DMS153 treated with DMSO at 0.1 percent for 48 hours (cell line): ENCODE measurements around the gene PTPRN.
"Not testable (repeated sequence)": the region's sequence is repeated elsewhere in the genome, so short reads cannot be mapped to it uniquely, and the experiment has no call there.

Source experiments
- DNase-seq: peaks from one replicate; lab custom pipeline; 2025; ENCODE audit not compliant: unreplicated experiment; lab: John Stamatoyannopoulos, UW

Gene PTPRN

DNA sequence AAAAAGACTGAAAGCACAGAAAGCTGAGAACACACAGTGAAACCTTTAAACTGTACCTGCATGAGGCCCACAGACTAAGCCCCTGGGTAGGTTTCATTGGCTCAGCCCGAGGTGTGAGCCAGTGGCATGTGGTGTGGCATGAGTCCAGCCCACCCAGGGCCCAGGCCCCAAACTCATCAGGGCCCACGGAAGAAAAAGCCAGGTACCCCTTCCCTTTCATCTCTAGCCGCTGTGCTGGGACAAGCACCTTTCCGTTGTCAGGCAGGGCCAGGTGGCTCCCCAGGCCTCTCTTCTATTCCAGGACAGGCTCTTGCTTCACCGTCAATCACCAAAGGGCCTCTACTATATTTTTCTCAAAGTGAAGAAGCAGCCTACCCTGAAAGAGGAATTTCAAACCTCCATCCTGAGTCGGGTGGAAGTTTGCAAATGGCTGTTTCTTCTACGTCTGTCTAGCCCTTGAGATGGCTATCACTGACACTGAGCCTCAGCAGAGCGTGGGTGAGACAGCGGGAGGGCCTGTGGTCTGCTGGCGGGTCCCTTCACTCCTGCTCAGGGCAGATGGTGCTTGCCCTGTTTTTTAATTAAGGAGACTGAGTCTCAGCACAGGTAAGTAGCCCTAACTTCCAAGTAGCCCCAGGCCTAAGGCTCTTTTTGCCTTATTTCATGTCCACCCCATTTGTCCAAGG is 21.5 kb downstream of the PTPRN start:
- DNase-seq, result no peak

DNA sequence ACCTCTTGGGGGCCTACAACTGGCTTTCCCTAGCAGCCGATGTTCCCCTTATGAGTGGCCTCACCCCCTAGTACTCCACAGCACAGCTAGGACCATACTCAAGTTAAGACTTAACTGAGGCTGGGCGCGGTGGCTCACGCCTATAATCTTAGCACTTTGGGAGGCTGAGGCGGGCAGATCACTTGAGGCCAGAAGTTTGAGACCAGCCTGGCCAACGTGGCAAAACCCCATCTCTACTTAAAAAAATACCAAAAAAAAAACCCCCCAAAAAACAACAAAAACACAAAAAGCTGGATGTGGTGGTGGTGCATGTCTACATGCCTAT is 22.1 kb downstream of the PTPRN start:
- DNase-seq, result not testable (repeated sequence)

DNA sequence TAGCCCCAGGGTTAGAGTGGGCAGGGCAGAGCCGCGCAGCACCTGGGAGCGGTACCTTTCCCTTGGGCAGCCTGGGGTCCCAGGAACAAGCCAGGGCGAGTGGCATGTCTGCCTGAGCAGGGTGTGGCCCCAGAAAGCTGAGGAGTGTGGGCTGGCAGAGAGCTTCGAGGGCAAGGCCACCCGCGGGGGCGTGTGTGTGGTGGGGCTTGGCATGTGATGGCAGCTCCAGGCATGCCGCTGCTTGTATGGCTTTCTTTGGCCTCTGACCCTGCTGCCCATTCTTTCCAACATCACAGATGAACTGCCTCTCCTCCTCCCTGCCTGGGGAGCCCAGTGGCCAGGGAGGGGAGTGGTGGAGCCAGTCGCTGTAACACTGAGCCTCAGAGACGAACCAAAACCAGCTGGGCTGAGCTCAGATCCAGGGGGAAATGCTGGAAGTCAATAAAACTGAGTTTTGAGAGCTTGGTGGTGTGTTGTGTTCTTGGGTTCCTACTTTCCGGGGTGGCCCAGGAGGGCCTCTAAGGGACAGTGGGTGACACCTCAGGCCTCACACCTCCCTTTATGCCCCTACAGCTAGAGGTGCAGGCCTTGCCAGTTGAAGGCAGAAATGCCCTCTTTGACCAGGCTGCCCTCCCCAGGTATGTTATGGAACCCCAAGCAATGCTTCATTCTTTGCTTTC is 22.6 kb downstream of the PTPRN start:
- DNase-seq, result no peak

DNA sequence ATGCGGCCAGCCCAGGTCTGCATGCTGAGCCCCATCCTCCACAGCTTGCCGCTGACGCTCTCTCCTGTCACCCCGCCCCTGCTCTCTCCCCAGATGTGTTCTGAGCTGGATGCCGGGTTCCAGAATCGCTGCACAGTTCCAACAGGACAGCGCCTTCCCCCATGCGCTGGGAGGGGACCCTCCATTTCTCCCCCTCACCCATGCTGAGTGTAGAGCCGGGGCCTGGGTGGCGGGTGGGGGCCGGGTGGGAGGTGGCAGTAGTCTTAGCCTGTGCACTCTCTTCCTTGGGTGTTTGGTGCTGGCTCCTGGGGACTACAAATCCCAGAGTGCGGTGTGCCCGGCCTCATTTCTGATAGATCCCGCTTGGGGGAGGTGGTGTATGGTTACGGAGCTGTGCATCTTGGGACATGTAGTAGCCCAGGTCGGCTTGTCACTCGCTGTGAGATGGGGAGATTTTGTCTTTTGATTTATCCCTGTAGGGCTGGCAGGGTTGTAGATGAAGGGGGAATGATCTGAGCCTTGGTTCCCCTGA is 23.2 kb downstream of the PTPRN start:
- no peak for DNase-seq

DNA sequence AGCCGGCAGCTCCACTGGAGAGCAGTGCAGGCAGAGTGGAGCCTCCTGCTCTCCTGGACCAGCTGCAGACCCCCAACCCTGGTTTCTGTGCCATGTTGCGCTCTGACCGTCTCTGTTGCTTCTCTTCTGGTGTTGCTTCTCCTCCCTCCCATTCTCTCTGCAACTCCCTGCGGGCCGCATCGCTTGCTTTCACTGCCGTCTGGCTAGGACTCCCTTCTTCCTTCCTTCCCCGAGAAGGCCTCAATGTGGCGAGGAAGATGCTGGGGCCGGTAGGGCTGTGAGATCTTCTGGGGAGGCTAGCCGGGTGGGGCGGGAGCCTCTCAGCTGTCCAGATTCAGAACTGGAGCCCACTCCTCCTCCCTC is 23.8 kb downstream of the PTPRN start:
- no peak for DNase-seq

DNA sequence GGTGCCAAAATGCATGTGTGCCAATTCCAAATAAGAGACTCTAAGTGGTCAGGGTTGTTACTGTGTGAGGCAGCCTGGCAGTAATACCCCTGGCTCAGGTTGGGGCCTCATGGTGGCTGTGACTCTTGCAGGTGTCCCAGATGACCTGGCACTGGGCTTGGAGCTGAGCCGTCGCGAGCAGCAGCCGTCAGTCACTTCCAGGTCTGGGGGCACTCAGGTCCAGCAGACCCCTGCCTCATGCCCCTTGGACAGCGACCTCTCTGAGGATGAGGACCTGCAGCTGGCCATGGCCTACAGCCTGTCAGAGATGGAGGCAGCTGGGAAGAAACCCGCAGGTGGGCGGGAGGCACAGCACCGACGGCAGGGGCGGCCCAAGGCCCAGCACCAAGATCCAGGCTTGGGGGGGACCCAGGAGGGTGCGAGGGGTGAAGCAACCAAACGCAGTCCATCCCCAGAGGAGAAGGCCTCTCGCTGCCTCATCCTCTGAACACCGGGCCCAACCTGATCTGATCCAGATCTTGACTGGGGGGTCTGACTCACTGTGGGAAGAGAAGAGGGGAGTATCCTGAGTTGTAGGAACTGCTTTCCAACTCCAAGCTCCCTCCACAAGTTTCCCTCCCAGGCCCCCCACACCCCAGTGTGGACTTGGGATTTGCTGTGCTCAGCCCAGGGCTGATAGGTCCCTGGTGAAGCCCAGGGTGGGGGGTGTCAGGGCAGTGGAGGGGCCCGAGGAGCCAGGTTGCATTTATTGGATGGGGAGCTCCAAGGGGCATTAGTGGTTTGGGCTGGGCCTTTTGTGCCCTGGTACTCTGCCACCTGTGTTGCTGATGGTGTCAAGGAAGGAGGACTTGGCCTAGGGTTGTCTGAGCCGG is 24.5 kb downstream of the PTPRN start:
- DNase-seq, result no peak

DNA sequence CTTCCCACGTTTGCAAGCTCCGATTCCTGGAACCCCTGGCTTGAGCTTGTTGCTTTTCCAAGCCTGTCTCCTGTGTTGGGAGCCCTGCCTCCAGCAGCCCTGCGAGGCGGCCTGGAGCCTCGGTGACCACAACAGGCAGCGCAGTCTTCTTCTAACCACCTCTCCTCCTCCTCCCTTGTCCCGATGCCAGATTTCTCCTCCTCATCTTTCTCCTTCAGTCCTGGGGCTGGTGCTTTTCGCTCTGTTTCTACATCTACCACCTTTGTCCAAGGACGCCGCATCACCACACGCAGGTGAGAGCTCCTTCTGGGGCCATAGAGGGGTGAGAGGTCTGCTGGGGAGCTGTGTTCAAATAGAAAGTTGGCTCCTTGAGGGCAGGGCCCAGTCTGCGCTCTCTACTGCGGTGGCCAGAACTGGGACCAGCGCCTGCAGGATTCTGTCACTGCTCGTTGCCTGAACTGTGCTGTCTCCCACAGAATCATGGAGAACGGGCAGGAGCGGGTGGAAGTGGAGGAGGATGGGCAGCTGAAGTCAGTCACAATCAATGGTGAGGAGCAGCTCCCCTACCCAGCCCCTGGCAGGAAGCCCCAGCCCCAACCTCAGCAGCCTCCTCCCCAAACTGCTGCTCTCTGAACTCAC is 26.1 kb downstream of the PTPRN start:
- no peak for DNase-seq

DNA sequence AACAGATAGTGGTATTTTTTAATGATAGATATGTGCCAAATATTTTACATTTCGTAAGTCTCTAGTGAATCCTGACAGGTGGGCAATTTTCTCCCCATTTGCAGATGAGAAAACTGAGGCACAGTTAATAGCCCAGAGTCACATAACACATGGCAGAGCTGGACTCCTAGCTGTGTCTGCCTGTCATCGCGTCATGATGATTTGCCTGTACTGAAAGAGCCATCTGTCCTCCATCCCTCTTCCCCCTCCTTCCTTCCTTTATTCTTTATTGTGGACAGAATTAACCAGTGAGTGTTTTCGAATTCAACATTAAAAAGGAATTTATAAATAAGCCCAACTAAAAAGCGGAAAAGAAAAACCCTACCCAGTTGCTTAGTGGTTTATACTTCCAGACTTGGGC is 26.8 kb downstream of the PTPRN start:
- no peak for DNase-seq

DNA sequence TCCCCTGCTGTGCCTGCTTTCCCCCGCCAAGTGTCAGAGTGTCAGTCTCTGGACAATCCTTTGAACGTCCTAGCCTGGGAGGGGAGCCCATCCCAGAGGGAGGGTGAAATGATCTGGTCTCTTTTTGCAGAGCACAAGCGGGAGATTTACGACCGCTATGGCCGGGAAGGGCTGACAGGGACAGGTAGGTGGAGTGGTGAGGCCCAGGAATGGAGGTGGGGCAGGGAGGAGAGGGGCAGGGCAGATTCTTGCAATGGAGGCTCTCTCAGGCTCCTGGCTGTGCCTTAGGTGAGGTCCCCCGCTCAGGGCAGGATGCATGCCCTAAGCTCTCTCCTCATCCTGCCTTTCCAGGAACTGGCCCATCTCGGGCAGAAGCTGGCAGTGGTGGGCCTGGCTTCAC is 27.6 kb downstream of the PTPRN start:
- no peak for DNase-seq

DNA sequence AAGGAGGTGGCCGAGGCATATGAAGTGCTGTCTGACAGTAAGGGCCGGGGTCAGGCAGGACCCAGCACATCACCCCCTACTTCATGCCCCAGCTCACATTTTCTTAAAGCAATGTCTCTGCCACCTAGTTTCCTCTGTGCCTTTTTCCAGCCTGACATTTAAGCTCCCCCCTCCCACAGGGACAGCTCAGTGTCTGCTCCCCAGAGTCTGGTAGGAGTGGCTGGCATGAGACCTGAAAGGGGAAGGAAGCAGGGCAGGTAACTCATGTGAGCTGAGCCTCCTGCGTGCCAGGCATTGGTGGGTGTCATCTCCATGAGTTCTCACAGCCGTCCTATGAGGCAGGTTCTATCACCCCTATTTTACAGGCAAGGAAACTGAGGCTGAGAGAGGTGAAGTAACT is 28.6 kb downstream of the PTPRN start:
- DNase-seq, result no peak

DNA sequence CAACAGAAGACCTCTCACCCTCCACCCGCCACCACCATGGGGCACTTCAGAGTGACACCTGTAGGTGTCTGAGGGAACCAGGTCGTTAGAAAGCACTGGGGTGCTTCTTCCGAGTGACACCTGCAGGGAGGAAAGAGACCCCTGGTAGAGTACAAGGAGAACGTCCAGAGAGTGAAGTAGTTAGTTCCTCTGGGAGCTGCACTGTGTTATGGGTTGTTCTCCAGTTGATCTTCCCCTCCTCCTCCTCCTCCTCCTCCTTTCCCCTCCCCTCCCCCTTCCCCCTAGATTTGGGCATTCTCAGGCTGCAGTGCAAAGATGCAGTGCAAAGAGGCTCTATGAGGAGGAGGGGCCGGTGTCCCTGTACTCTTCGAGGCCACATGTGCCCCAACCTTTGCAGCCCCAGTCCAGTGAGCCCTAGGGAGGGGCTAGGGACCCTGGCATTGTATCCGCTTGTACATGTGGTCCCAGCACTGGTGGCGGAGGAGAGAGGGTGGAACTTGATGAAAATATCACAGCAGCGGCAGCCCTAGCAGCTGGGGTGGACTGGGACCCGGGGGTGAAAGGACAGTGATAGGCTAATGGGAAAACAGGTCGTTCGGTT is 29.2 kb downstream of the PTPRN start:
- no peak for DNase-seq

DNA sequence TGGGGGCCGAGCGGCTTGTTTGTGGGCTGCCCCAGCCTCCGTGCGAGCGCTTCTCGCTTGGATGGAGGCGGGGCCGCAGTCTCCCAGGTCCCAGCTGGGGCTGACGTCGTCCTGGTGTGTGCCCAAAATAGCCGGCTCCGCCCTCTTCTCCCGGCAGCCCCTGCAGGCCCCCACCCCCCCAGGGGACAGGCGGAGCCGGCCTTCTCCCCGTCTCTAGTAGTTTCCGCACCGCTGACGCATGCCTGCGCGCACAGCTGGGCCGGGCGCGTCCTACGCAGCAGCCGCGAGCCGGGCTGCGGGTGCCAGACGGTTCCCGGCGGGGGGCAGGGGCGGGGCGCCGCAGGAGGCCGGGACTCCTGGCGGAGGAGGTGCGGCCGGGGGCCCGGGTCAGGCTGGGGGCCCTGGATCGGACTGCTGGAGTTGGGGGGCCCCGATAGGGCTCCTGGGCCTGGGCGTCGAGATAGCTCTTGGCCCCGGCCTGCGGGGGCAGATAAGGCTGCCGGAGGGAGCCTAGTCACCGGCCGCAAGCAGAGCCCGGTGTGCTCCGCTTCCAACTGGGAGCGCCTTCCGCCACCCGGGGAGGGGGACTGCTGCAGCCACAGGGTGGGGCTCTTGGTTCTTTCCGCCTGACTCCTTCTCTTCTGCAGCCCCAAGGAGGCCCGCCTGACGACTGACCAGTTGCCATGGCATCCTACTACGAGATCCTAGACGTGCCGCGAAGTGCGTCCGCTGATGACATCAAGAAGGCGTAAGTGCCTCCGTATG is 29.9 kb downstream of the PTPRN start, which contains the start of gene DNAJB2:
TSS of gene DNAJB2 (plus strand) at position 216 of the 765 bp plus-strand sequence. CDS start at position 684, 468 bp downstream.
- DNase-seq, result peak; percentile 94

DNA sequence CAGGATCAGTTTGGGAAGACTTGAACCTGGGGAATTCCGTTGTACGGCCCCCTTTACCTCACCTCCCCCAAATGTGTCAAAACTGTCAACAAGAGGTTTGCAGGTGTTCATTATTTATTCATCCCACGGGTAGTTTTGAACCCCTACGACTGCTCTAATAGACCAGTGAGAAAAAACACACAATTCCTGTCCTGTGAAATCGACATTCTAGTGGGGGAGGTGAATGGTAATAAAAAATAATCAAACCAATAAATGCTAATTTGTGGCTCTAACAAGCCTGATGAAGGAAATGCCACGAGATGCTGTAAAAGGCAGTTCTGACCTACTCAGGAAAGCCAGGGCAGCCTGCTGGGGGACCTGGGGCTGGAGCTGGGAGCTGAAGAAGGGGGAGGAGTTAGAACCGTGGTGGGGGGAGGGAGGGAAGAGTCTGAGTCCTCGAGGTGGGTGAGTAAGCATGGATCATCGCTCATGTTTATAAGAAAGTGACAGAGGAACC is 30.5 kb downstream of the PTPRN start:
- no peak for DNase-seq

DNA sequence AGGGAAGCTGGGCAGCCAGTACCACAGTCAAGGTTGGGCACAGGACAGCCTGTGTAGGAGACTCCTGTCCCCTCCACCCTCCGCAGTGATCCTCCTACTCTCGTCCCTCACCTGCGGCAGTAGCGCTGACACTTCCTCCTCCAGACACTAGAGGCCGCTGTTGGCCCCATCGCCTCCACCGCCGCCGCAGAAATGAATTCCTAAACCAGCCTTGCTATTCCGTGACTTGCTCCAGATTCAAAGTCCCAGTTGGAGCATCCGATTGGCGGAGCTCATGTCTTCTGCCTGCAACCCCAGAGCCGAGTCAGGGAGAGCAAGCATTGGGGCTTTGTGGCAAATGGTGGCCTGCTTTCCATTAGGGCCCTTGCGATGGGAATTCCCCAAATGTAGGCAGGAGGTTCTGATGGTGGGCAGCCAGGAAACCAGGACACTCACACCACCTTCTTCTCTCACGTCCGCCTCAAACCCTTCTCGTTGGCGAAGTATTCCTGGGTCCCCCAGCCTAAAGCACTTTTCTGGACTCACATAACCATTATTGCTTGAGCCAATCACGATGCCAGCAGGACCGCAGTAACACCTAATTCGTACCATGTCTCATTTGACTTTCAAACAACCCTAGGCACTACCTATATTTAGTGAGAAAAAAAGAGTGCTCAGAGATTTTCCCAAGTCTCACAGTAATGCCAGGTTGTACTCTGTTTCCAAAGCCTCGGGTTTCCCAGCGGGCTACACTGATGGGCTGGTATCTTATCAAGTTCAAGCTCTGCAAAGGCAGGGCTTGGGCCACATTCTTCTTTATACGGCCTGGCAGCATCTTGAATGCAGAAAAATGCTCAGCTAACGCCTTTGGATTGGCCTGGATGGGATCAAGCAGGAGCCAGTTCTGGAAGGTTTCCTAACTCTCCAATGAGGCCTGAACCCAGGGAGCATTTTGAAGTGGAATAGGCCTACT is 31.2 kb downstream of the PTPRN start:
- peak; percentile 68 for DNase-seq

DNA sequence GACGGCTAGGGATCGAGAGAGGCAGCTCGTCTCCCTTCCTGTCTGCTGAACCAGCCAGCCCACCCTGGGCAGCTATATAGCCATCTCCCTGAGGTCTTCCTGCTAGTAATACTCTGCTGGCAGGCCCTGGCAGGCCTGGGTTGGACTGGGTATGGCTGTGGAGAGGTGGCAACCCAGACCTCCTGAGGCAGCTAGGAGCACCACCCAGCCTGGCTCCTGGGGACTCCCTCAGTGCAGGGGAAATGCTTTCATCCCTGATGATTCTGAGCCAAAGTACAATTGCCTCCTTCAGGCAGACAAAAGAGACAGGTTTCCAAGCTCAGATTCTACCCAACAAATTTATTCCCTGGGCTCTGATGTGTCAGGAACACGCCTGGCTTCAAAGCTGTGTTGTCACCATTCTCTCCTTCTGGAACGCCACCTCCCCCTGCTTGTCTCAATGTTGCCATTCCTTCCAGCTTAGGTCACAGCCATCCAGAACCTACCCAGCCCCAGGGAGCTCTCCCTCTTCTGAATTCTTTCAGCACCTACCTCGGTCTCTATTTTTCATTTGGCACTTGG is 34.8 kb downstream of the PTPRN start:
- DNase-seq, result no peak

DNA sequence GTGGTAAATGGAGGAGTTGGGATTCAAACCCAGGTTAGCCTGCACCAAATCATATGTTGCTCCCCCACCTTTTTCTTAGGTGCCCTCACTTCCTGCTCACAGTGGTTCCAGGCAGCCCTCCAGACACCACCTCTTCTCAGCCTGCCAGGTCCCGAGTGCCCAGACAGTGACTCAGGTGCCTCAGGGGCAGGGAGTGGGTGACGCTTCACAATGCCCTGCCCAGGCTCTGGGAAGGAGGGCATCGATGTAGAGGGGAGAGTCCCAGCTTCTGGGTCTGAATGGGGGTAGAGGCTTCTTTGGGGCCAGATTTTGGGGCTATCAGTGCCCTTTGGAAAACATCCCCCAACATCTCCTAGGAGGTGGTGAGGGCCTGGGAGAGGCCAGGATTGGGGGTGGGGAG is 35.3 kb downstream of the PTPRN start:
- DNase-seq, result no peak

DNA sequence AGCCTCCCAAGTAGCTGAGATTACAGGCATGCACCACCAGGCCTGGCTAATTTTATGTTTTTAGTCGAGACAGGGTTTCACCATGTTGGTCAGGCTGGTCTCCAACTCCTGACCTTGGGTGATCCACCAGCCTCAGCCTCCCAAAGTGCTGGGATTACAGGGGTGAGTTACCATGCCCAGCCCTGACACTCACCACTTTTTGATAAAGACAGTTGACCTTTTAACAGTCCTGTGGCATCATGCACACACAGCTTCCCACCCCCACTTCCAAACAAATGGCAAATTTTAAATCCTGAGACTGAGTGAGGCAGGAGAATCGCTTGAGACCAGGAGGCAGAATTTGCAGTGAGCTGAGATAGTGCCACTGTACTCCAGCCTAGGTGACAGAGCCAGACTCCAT is 36.2 kb downstream of the PTPRN start:
- DNase-seq, result no peak

DNA sequence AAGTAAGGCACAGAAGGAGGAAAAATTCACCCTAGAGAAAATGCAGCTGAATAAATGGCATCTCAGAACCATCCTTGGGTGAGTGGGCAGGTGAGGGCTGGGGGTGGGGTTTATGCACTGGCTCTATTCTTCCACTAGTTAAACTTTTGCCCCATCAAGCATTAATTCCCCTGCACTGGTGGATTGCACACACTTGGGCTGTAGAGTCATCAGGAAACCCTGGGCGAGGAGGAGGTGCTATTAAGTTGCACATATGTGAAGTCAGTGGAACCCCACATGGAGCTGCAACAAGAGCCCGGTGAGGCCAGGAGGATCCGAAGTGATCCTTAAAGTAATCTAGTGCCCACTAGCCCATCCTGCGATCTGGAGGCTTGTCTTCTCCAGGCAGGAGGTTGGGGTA is 36.8 kb downstream of the PTPRN start:
- no peak for DNase-seq

DNA sequence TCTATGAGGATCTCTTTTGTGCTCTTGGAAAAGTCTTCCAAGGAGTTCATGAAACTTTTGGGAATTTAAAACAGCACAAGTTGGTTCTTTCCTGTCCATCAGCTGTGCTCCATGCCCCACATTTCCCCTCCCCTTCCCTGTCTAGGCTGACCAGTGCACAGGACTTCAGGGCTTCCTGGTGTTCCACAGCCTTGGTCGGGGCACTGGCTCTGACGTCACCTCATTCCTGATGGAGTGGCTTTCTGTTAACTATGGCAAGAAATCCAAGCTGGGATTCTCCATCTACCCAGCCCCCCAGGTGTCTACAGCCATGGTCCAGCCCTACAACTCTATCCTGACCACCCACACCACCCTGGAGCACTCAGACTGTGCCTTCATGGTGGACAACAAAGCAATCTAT is 38.2 kb downstream of the PTPRN start:
- DNase-seq, result no peak
